Measurements from ENCODE around the gene IFT43. TPM values are rescaled to one million over a fixed set of nuclear protein-coding genes. Genes with fewer than 3 reads are reported as not detected.

The IFT43 gene
- total RNA-seq, 1 experiment from 2014 or later = 98.8 TPM

DNA sequence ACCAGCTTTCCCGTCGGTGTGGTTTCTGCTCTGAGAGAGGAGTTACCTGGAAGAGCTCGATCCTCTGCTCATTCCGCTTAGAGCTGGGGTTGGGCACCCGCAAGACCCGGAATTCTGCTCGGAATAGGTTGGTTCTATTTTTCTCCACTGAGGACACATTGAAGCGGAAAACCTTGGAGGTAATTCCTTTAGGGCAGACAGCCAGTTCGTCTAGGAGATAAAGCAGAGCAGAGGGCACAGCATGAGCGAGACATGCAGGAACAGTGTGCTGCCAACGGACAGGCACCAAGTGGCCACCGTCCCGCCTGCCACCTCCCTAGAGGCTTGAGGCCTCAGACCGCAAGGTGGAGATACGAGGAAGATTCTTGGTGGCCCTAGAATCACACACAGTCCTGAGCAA lies 14.1 kb upstream of the IFT43 start:
- POLR2A ChIA-PET (ENCODE audit: unreplicated experiment) = no interaction called here
- Histone ChIP-seq H3K4me2 (no peak overlapping the region), H4K20me1 (ENCODE audit: insufficient read depth) (no peaks in the 10 kb centered on the region), H3K27me3 (ENCODE audit: insufficient read depth, low read depth) (no peaks in the 10 kb centered on the region), H3K79me2 (ENCODE audit: low read depth) (no peaks in the 10 kb centered on the region), H3K9me3 (ENCODE audit: insufficient read depth, low read depth) (no peaks in the 10 kb centered on the region), H3K4me1 (replicated peaks; ENCODE audit: insufficient read depth) (no peaks in the 10 kb centered on the region), H3K36me3 (ENCODE audit: low read depth) (no peaks in the 10 kb centered on the region), H3K4me3 (no peak overlapping the region), H3F3A (ENCODE audit: insufficient read depth, low read depth) (no peaks in the 10 kb centered on the region), H2AFZ (no peak overlapping the region), H3K9me2 (ENCODE audit: insufficient read depth) (no peaks in the 10 kb centered on the region), H3K27ac (no peak overlapping the region)
- TF ChIP-seq EZH2 (IDR thresholded peaks at IDR 0.05; ENCODE audit: low read depth) = no peak
- TF ChIP-seq, protein P1, sequence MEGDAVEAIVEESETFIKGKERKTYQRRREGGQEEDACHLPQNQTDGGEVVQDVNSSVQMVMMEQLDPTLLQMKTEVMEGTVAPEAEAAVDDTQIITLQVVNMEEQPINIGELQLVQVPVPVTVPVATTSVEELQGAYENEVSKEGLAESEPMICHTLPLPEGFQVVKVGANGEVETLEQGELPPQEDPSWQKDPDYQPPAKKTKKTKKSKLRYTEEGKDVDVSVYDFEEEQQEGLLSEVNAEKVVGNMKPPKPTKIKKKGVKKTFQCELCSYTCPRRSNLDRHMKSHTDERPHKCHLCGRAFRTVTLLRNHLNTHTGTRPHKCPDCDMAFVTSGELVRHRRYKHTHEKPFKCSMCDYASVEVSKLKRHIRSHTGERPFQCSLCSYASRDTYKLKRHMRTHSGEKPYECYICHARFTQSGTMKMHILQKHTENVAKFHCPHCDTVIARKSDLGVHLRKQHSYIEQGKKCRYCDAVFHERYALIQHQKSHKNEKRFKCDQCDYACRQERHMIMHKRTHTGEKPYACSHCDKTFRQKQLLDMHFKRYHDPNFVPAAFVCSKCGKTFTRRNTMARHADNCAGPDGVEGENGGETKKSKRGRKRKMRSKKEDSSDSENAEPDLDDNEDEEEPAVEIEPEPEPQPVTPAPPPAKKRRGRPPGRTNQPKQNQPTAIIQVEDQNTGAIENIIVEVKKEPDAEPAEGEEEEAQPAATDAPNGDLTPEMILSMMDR (conservative IDR thresholded peaks at IDR 0.05) = no peak
- CTCF ChIA-PET = no interaction called here
- no peak for DNase-seq
- BruUV-seq (replicated peaks) = no TSS peak
- intact Hi-C loops (cut with micrococcal nuclease; ENCODE audit: unreplicated experiment) = no loop called here

DNA sequence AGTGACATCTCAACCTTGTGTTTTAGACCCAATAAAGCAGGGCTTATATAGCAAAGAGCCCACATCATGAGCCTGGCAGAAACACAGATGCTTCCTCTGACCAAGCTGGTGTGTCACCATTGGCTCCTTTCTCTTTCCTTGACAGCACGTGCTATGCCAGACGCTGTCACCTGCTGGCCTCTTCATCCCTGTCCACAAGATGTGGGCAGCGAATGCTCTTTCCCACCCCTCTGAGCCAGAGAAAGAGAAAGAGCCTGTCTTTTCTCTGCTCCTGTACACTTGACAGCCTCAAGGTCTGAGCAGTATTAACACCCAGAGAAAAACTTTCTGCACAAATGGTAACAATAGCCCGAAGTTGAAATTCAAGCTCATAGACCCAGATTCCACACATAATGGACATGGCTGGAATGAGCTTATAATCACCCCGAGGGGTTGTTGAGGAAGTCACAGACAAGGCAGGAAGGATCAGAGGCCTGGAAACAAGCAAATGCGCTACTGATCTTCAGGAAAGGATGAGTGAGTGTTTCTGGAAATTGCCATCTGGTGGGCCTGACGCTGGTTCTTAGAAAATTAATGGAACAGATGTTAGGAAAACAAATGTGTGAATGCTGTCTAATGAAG lies 12.7 kb upstream of the IFT43 start:
- Histone ChIP-seq H3K4me1 (replicated peaks; ENCODE audit: insufficient read depth) (peaks cover 12% of the 10 kb centered on the region), H3K9me2 (ENCODE audit: insufficient read depth) (no peaks in the 10 kb centered on the region), H4K20me1 (ENCODE audit: insufficient read depth) (no peaks in the 10 kb centered on the region; the same call in 1 of the 2 replicates), H3K4me3 (no peak overlapping the region), H3F3A (ENCODE audit: insufficient read depth, low read depth) (peaks cover 11% of the 10 kb centered on the region), H3K36me3 (ENCODE audit: low read depth) (no peaks in the 10 kb centered on the region), H3K79me2 (ENCODE audit: low read depth) (no peaks in the 10 kb centered on the region), H3K4me2 (no peak overlapping the region), H3K27me3 (ENCODE audit: insufficient read depth, low read depth) (no peaks in the 10 kb centered on the region), H3K27ac (no peak overlapping the region), H3K9me3 (ENCODE audit: insufficient read depth, low read depth) (no peaks in the 10 kb centered on the region), H2AFZ (no peak overlapping the region)
- no peak for DNase-seq
- no TSS peak for BruUV-seq (replicated peaks)
- CTCF ChIA-PET = interaction anchor here (1.0 to 1.4 kb wide), 2 partner anchors 10 to 395 kb away, joined by 4 to 5 read pairs; partner anchors contain the start of gene FLVCR2
- POLR2A ChIA-PET (ENCODE audit: unreplicated experiment) = no interaction called here
- intact Hi-C loops (cut with micrococcal nuclease; ENCODE audit: unreplicated experiment) = no loop called here
- TF ChIP-seq, protein P1 (conservative IDR thresholded peaks at IDR 0.05) = no peak
- no peak for TF ChIP-seq EZH2 (IDR thresholded peaks at IDR 0.05; ENCODE audit: low read depth)

DNA sequence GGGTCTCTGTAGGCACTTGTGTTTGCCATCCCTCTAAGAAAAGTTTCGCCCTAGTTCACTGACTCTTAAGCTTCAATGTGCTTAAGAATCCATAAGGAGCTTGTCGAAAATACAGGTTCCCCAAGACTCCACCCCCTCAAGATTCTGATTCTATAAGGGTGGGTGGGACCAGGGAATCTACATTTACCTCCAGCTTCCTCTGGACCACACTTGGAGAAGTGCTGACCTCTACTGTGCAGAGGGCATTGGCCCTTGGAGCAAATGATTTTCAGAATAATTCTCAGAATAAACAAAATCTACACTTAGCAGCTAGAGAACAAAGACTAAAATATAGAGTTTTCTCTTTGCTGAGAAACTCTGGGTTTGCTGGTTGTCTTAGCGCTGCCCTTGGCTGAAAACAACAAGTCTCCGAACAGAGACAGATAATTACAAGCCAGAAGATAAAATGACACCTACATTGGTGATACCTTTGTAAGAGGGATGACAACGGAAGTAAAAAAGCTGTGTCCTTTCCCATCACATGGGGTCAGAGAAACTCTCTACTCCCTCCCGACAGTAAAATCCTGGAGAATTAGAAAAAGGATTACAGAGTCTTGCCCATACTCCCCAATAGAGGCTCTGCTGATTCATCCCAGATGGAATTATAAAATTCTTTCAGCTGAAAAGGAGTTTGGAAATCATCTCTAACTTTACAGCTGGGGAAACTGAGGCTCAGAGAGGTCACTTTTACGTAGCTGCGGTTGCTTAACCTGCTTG lies 8.6 kb upstream of the IFT43 start:
- Histone ChIP-seq H3F3A (ENCODE audit: insufficient read depth, low read depth) (peaks cover 12% of the 10 kb centered on the region), H3K4me3 (no peak overlapping the region), H3K9me3 (ENCODE audit: insufficient read depth, low read depth) (no peaks in the 10 kb centered on the region), H3K27me3 (ENCODE audit: insufficient read depth, low read depth) (no peaks in the 10 kb centered on the region), H3K4me1 (replicated peaks; ENCODE audit: insufficient read depth) (peaks cover 27% of the 10 kb centered on the region), H3K9me2 (ENCODE audit: insufficient read depth) (no peaks in the 10 kb centered on the region), H3K36me3 (ENCODE audit: low read depth) (no peaks in the 10 kb centered on the region), H3K4me2 (peak overlapping the region; percentile 29), H3K27ac (no peak overlapping the region), H3K79me2 (ENCODE audit: low read depth) (no peaks in the 10 kb centered on the region), H4K20me1 (ENCODE audit: insufficient read depth) (no peaks in the 10 kb centered on the region; the same call in 1 of the 2 replicates), H2AFZ (no peak overlapping the region)
- no TSS peak for BruUV-seq (replicated peaks)
- no peak for TF ChIP-seq EZH2 (IDR thresholded peaks at IDR 0.05; ENCODE audit: low read depth)
- TF ChIP-seq, protein P1 (conservative IDR thresholded peaks at IDR 0.05) = no peak
- DNase-seq = no peak
- CTCF ChIA-PET = interaction anchor here (0.6 to 2.4 kb wide), 4 partner anchors 39 to 316 kb away, joined by 3 to 16 read pairs (median 5); partner anchors contain the start of gene TTLL5
- POLR2A ChIA-PET (ENCODE audit: unreplicated experiment) = interaction anchor here (0.6 to 0.7 kb wide), 3 partner anchors 107 to 719 kb away, joined by 5 to 8 read pairs (median 6); no protein-coding TSS in a partner anchor
- intact Hi-C loops (cut with micrococcal nuclease; ENCODE audit: unreplicated experiment) = no loop called here

Data from PC-9 (cell line).